Measurements from ENCODE around the gene LRP1. TPM values are rescaled to one million over a fixed set of nuclear protein-coding genes. Genes with fewer than 3 reads are reported as not detected.

Gene LRP1
- polyA plus RNA-seq, 2 donors, result 29.6 to 47.6 TPM

DNA sequence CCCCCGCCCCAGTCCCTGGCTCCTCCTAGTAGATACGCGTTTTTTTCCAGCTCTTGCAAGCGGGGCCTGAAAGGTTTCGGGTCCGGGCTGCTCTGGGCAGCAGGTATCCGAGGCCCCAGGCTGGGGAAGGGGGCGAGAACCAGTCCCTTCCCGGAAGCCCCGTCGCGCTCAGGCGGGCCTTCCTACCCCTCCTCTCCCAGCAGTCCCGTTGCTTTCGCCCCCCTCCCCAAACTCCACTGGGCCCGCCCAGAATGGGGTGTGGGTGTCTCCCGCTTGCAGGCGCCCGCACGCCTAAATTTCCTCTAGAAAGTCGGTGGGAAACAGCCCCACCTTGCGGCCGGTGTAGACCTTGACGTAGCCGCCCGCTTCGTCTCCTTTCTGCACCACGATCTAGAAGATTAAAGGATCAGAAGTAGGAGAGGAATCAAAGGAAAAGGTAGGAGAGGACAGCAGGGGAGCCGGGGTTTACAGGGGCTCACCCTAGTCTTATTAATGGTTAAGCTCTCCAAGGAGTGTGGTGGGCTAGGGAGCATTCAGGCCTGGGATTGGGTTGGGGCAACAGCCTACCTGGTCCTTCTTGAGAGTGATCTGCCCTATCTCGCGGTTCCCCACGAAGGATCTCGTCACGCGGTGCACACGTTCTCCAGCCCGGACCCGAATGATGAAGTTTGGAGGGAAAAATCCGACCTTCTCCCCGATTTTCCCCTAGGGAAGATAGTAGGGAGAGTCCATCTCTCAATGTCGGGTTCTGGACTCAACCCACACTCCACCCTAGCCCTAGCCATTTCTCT, 115.4 kb downstream of the LRP1 start:
- H3K4me1 ChIP-seq (ENCODE audit: control insufficient read depth in 2 of 2, insufficient read depth in 2 of 2, low read length in 1 of 2), result peaks cover 14 to 26% of the 10 kb centered on the region in 2 donors
- peak overlapping the region; percentile 20 to 41 for H3K4me3 ChIP-seq (ENCODE audit: low read depth in 1 of 2, low read length in 2 of 2)
- 6 to 7% methylated on average over 41 of the region's 41 CpGs for WGBS, 2 donors

DNA sequence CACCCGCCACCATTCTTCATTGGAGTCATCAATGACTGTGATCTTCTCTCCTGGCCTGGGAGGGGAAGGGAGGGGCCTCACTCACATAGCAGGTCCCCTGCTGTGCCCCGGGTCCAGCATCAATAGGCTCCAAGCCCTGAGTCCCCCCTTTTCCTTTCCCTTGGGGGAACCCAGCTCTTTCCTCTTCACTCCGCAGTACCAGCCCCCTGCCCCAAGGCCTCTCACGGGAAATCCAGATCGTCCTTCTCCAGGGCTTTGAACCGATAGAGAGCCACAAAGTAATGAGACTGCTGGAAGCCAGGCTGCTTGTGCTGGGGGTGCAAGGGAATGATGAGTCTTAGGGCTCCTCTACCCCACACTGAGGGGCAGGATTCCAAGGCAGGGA, 116.0 kb downstream of the LRP1 start:
- H3K9me3 ChIP-seq (ENCODE audit: control insufficient read depth in 2 of 2, insufficient read depth in 1 of 2, low read depth in 1 of 2, low read length in 1 of 2), result no peaks in the 10 kb centered on the region
- H3K27ac ChIP-seq (ENCODE audit: low read depth in 2 of 2, low read length in 1 of 2), result no peak overlapping the region
- H3K4me3 ChIP-seq (ENCODE audit: low read depth in 1 of 2, low read length in 2 of 2), result no peak overlapping the region
- peaks cover 0 to 9% of the 10 kb centered on the region in 2 donors for H3K27me3 ChIP-seq (ENCODE audit: control insufficient read depth in 1 of 2, insufficient read depth in 2 of 2, low read length in 2 of 2)
- peaks cover 14 to 22% of the 10 kb centered on the region in 2 donors for H3K4me1 ChIP-seq (ENCODE audit: control insufficient read depth in 2 of 2, insufficient read depth in 2 of 2, low read length in 1 of 2)
- no peaks in the 10 kb centered on the region for H3K36me3 ChIP-seq (ENCODE audit: control insufficient read depth in 2 of 2, insufficient read depth in 2 of 2, low read length in 1 of 2)
- WGBS, 2 donors, result 58 to 71% methylated on average over 6 of the region's 6 CpGs

More for the DNA sequence above, 115.4 kb downstream of the LRP1 start:
- Histone ChIP-seq H3K36me3 (ENCODE audit: control insufficient read depth in 2 of 2, insufficient read depth in 2 of 2, low read length in 1 of 2) (no peaks in the 10 kb centered on the region), H3K9me3 (ENCODE audit: control insufficient read depth in 2 of 2, insufficient read depth in 1 of 2, low read depth in 1 of 2, low read length in 1 of 2) (no peaks in the 10 kb centered on the region), H3K27ac (ENCODE audit: low read depth in 2 of 2, low read length in 1 of 2) (no peak overlapping the region), H3K27me3 (ENCODE audit: control insufficient read depth in 1 of 2, insufficient read depth in 2 of 2, low read length in 2 of 2) (peaks cover 0 to 9% of the 10 kb centered on the region in 2 donors)

DNA sequence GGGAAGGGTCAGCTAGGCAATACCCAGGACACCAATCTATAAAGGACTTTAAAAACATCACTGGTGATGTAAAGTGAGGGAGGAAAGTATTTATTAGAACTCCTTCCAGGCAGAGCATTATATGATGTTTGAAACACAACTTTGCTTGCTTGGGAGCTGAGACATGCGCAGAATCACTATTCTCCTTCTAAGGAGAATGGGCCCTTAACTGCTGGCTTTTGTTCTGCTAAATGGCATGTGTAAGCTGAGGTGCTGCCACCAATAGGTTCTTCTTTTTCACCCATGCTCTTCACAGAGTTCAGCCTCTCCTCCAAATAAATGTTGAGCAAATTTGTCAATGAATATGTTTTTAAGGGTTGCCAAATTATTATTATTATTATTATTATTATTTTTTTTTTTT, 118.8 kb downstream of the LRP1 start:
- WGBS, 2 donors, result 98 to 100% methylated on average over 1 of the region's 1 CpG
- H3K36me3 ChIP-seq (ENCODE audit: control insufficient read depth in 2 of 2, insufficient read depth in 2 of 2, low read length in 1 of 2), result no peaks in the 10 kb centered on the region
- H3K4me1 ChIP-seq (ENCODE audit: control insufficient read depth in 2 of 2, insufficient read depth in 2 of 2, low read length in 1 of 2), result peaks cover 3 to 5% of the 10 kb centered on the region in 2 donors
- no peak overlapping the region for H3K27ac ChIP-seq (ENCODE audit: low read depth in 2 of 2, low read length in 1 of 2)
- H3K27me3 ChIP-seq (ENCODE audit: control insufficient read depth in 1 of 2, insufficient read depth in 2 of 2, low read length in 2 of 2), result peaks cover 0 to 8% of the 10 kb centered on the region in 2 donors
- no peak overlapping the region for H3K4me3 ChIP-seq (ENCODE audit: low read depth in 1 of 2, low read length in 2 of 2)
- no peaks in the 10 kb centered on the region for H3K9me3 ChIP-seq (ENCODE audit: control insufficient read depth in 2 of 2, insufficient read depth in 1 of 2, low read depth in 1 of 2, low read length in 1 of 2)

DNA sequence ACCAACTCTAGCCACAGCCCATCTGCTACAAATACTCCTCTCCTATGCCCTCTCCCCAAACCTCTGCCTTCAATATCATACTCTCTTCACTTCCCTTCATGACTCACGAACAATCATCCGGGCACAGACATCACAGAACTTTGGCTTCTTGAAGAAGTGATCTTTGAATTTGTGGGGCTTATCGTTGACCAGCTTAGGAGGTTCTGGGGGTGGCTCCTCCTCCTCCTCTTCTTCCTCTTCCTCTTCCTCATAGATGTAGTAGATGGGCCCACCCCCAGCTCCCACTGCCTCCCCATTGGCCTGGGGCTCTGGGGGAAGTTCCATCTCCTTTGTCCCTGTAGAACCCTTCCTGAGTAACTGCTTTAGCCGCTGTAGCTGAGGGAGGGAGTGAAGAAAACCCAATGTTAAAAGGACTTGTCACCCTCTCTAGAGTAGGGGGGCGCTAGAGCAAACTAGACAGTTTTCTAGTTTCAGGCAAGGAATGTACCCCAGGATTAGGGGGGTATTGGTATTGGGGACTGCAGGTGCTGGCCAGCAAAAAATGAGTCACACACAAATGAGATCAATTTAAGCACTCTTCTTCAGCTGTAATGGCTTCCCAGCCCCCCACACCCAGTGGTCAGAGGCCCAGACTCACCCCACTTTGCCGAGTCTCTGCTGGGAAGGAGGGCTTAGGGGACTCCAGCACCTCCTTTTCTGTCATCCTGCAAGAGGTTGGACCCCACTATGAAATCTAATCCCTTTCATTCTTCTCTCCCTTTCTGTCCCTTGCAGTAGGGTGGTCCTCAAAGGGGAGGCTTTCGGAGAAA, 120.9 kb downstream of the LRP1 start:
- H3K36me3 ChIP-seq (ENCODE audit: control insufficient read depth in 2 of 2, insufficient read depth in 2 of 2, low read length in 1 of 2), result no peaks in the 10 kb centered on the region
- H3K4me3 ChIP-seq (ENCODE audit: low read depth in 1 of 2, low read length in 2 of 2), result no peak overlapping the region
- H3K27me3 ChIP-seq (ENCODE audit: control insufficient read depth in 1 of 2, insufficient read depth in 2 of 2, low read length in 2 of 2), result no peaks in the 10 kb centered on the region
- no peaks in the 10 kb centered on the region for H3K9me3 ChIP-seq (ENCODE audit: control insufficient read depth in 2 of 2, insufficient read depth in 1 of 2, low read depth in 1 of 2, low read length in 1 of 2)
- WGBS, 2 donors, result 76 to 81% methylated on average over 7 of the region's 7 CpGs
- H3K27ac ChIP-seq (ENCODE audit: low read depth in 2 of 2, low read length in 1 of 2), result no peak overlapping the region
- no peaks in the 10 kb centered on the region for H3K4me1 ChIP-seq (ENCODE audit: control insufficient read depth in 2 of 2, insufficient read depth in 2 of 2, low read length in 1 of 2)

DNA sequence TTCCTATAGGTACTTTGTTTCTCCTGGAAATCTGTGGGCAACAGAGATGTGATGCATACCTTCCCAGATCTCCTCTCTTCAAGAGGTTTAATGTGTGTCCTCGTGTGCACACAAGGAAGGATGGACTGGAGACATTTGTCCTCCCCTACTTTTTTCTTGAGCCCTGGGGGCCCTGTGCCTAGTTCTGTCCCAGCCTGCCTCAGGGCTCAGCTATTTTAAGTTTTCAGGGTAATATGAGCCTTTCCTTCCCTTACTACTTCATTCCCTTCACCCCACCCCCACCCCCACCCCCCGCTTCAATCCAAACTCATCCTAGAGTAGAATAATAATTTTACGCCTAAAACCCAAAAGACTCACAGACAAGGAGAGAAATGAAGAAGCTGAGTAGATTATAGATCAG, 122.3 kb downstream of the LRP1 start:
- H3K27me3 ChIP-seq (ENCODE audit: control insufficient read depth in 1 of 2, insufficient read depth in 2 of 2, low read length in 2 of 2), result no peaks in the 10 kb centered on the region

DNA sequence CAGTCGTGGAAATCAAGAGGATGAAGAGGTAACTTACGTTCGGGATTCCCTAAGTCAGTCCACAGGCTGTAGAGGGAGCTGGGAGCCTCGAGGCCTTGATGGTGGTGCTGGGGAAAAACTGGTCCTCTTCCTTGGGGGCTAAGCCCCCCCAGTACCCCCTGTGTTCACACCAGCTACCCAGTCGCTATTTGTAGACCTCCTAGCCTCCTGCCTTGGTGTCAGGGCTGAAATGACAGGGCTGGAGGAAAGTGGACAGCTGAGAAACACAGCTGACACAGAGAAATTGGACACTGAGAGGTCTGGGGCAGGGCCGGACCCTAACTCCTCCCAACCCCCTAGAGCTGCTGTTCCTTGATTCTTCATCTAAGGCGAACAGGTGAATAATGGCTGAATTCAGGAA, 122.7 kb downstream of the LRP1 start, which contains the start of gene STAC3:
Gene STAC3, minus strand, starts transcription at position 232 of the 400 bp plus-strand sequence. CDS start 1,551 bp downstream, outside the sequence.
- no peaks in the 10 kb centered on the region for H3K4me1 ChIP-seq (ENCODE audit: control insufficient read depth in 2 of 2, insufficient read depth in 2 of 2, low read length in 1 of 2)
- peaks cover 2 to 8% of the 10 kb centered on the region in 2 donors for H3K36me3 ChIP-seq (ENCODE audit: control insufficient read depth in 2 of 2, insufficient read depth in 2 of 2, low read length in 1 of 2)
- H3K4me3 ChIP-seq (ENCODE audit: low read depth in 1 of 2, low read length in 2 of 2), result no peak within 1 kb of the TSS
- WGBS, 2 donors, result 69 to 76% methylated on average over 7 of the region's 7 CpGs
- no peaks in the 10 kb centered on the region for H3K9me3 ChIP-seq (ENCODE audit: control insufficient read depth in 2 of 2, insufficient read depth in 1 of 2, low read depth in 1 of 2, low read length in 1 of 2)
- no peak within 1 kb of the TSS for H3K27ac ChIP-seq (ENCODE audit: low read depth in 2 of 2, low read length in 1 of 2)
- H3K27me3 ChIP-seq (ENCODE audit: control insufficient read depth in 1 of 2, insufficient read depth in 2 of 2, low read length in 2 of 2), result no peaks in the 10 kb centered on the region

More for the DNA sequence above, 122.3 kb downstream of the LRP1 start:
- Histone ChIP-seq H3K4me3 (ENCODE audit: low read depth in 1 of 2, low read length in 2 of 2) (no peak overlapping the region), H3K4me1 (ENCODE audit: control insufficient read depth in 2 of 2, insufficient read depth in 2 of 2, low read length in 1 of 2) (no peaks in the 10 kb centered on the region), H3K36me3 (ENCODE audit: control insufficient read depth in 2 of 2, insufficient read depth in 2 of 2, low read length in 1 of 2) (peaks cover 0 to 5% of the 10 kb centered on the region in 2 donors), H3K9me3 (ENCODE audit: control insufficient read depth in 2 of 2, insufficient read depth in 1 of 2, low read depth in 1 of 2, low read length in 1 of 2) (no peaks in the 10 kb centered on the region), H3K27ac (ENCODE audit: low read depth in 2 of 2, low read length in 1 of 2) (no peak overlapping the region)
- WGBS, 2 donors, result 74 to 86% methylated on average over 3 of the region's 3 CpGs

DNA sequence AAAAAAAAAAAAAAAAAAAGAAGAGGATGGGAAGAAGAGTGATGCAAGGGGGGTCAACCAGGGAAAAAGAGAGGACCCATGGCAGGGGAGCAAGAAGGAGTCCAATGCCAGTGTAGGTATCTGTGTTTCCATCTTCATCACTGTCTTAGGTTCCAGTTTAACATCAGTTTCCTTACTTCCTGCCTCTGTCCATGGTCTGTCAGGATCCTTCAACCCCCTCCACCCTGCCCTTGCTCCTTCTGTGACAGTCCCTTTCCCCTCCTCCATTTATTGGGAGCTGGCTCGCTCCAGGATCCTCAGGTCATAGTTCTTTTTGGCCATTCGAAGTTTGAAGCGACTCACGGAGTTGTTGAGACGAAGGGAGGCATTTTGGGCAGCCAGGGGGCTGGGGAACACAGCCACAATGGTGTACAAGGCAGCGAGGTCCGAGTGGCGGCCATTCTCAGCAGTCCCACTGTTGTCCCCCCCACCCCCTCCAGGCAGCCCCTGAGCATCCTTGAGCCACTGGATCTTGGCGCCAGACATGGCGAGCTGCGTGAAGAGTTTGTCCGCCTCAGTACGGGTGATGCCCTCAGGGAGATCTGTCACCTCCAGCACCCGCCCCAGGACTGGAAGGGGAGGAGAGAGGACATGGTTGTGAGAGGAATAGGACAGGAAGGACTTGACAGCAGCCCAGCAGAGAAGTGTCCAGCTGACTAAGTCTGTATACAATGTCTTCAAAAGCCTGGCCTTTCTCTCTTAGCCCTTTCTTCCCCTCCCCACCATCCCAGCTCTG, 126.4 kb downstream of the LRP1 start:
- WGBS, 2 donors, result 85 to 92% methylated on average over 14 of the region's 14 CpGs
- no peaks in the 10 kb centered on the region for H3K27me3 ChIP-seq (ENCODE audit: control insufficient read depth in 1 of 2, insufficient read depth in 2 of 2, low read length in 2 of 2)
- no peaks in the 10 kb centered on the region for H3K9me3 ChIP-seq (ENCODE audit: control insufficient read depth in 2 of 2, insufficient read depth in 1 of 2, low read depth in 1 of 2, low read length in 1 of 2)
- no peaks in the 10 kb centered on the region for H3K4me1 ChIP-seq (ENCODE audit: control insufficient read depth in 2 of 2, insufficient read depth in 2 of 2, low read length in 1 of 2)
- no peak overlapping the region for H3K27ac ChIP-seq (ENCODE audit: low read depth in 2 of 2, low read length in 1 of 2)
- peaks cover 8 to 22% of the 10 kb centered on the region in 2 donors for H3K36me3 ChIP-seq (ENCODE audit: control insufficient read depth in 2 of 2, insufficient read depth in 2 of 2, low read length in 1 of 2)
- H3K4me3 ChIP-seq (ENCODE audit: low read depth in 1 of 2, low read length in 2 of 2), result no peak overlapping the region

DNA sequence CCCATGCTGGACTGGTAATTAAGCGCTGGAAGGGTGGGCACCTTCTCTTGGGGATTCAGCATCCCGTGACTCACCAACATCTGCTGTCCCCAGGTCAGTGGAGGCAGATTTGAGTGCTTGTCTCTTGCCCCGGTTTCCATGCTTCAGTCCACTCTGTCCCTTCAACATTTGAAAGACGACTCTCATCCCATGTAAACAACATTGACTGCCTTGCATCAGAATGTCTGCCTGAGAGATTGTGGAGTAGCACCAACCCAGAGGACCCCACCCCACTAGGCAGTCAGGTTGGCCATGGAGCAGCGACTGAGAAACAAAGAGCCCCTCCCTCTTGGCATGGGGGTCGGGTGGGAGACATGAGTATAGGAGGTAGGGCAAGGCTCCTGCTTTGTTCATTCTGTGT, 127.6 kb downstream of the LRP1 start:
- Histone ChIP-seq H3K27me3 (ENCODE audit: control insufficient read depth in 1 of 2, insufficient read depth in 2 of 2, low read length in 2 of 2) (no peaks in the 10 kb centered on the region), H3K27ac (ENCODE audit: low read depth in 2 of 2, low read length in 1 of 2) (no peak overlapping the region), H3K9me3 (ENCODE audit: control insufficient read depth in 2 of 2, insufficient read depth in 1 of 2, low read depth in 1 of 2, low read length in 1 of 2) (no peaks in the 10 kb centered on the region), H3K4me1 (ENCODE audit: control insufficient read depth in 2 of 2, insufficient read depth in 2 of 2, low read length in 1 of 2) (no peaks in the 10 kb centered on the region), H3K36me3 (ENCODE audit: control insufficient read depth in 2 of 2, insufficient read depth in 2 of 2, low read length in 1 of 2) (peaks cover 8 to 28% of the 10 kb centered on the region in 2 donors), H3K4me3 (ENCODE audit: low read depth in 1 of 2, low read length in 2 of 2) (no peak overlapping the region)
- WGBS, 2 donors, result 88 to 90% methylated on average over 6 of the region's 6 CpGs

All from esophagus (tissue), 2 donors.